Medulla oblongata (tissue), 1 donor: ENCODE data around the gene FLT3.

Experiments
- DNase-seq: peaks from one replicate; pipeline ENCODE4 v3.0.0-alpha.2; 2015; ENCODE audit errors: extremely low spot score

The FLT3 gene

GRCh38 chr13:28001837-28002473 is 98.4 kb downstream of the FLT3 start:
- no peak for DNase-seq

- no peak for DNase-seq
These were observed 99.3 kb downstream of the FLT3 start for GRCh38 chr13:28001049-28001448.

GRCh38 chr13:28000567-28000966 is 99.8 kb downstream of the FLT3 start:
- DNase-seq, result no peak

- peak; percentile 30 for DNase-seq
These were observed 102.4 kb downstream of the FLT3 start for GRCh38 chr13:27997904-27998522.

GRCh38 chr13:27991881-27992280 is 108.5 kb downstream of the FLT3 start:
- no peak for DNase-seq

GRCh38 chr13:27988520-27988919 is 111.9 kb downstream of the FLT3 start, which contains the start of gene URAD:
Gene URAD, minus strand, starts transcription at chr13:27988693. Its CDS starts 56 bp downstream, at chr13:27988637.
- DNase-seq, result no peak

- DNase-seq, result no peak
These were observed 114.8 kb downstream of the FLT3 start for GRCh38 chr13:27985600-27985999.

GRCh38 chr13:27982361-27982760 is 118.0 kb downstream of the FLT3 start:
- DNase-seq, result no peak

- no peak for DNase-seq
These were observed 119.2 kb downstream of the FLT3 start for GRCh38 chr13:27981006-27981708.

- DNase-seq, result no peak
These were observed 119.9 kb downstream of the FLT3 start for GRCh38 chr13:27980280-27980998.

GRCh38 chr13:27979765-27980279 is 120.6 kb downstream of the FLT3 start:
- DNase-seq, result no peak

GRCh38 chr13:27979001-27979643 is 121.3 kb downstream of the FLT3 start:
- no peak for DNase-seq

GRCh38 chr13:27978301-27978968 is 121.9 kb downstream of the FLT3 start:
- no peak for DNase-seq

- no peak for DNase-seq
These were observed 122.7 kb downstream of the FLT3 start for GRCh38 chr13:27977476-27978300.

- DNase-seq, result no peak
These were observed 123.8 kb downstream of the FLT3 start for GRCh38 chr13:27976362-27977091.

- DNase-seq, result no peak
These were observed 124.6 kb downstream of the FLT3 start for GRCh38 chr13:27975564-27976361.

- no peak for DNase-seq
These were observed 126.3 kb downstream of the FLT3 start for GRCh38 chr13:27973961-27974662.

GRCh38 chr13:27973291-27973690 is 127.1 kb downstream of the FLT3 start:
- DNase-seq, result no peak
